ENCODE results near the gene ABI2.

DNA sequence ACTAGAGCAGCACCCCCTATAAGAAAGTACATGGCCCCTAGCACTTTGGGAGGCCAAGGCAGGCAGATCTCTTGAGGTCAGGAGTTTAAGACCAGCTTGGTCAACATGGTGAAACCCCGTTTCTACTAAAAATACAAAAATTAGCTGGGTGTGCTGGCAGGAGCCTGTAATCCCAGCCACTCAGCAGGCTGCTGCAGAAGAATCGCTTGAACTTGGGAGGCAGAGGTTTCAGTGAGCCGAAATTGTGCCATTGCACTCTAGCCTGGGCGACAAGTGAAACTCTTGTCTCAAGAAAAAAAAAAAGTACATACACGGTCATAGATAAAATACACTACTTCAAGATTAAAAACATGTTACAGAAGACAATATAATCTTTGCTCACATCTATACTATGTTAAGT lies 143.1 kb downstream of the ABI2 start:
- TF ChIP-seq, protein P1, sequence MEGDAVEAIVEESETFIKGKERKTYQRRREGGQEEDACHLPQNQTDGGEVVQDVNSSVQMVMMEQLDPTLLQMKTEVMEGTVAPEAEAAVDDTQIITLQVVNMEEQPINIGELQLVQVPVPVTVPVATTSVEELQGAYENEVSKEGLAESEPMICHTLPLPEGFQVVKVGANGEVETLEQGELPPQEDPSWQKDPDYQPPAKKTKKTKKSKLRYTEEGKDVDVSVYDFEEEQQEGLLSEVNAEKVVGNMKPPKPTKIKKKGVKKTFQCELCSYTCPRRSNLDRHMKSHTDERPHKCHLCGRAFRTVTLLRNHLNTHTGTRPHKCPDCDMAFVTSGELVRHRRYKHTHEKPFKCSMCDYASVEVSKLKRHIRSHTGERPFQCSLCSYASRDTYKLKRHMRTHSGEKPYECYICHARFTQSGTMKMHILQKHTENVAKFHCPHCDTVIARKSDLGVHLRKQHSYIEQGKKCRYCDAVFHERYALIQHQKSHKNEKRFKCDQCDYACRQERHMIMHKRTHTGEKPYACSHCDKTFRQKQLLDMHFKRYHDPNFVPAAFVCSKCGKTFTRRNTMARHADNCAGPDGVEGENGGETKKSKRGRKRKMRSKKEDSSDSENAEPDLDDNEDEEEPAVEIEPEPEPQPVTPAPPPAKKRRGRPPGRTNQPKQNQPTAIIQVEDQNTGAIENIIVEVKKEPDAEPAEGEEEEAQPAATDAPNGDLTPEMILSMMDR (conservative IDR thresholded peaks at IDR 0.05 in 1 of 2, IDR thresholded peaks at IDR 0.05 in 1 of 2; ENCODE audit: low read depth in 1 of 2, low read length in 2 of 2): no peak
- no peak for TF ChIP-seq EZH2 (IDR thresholded peaks at IDR 0.05; ENCODE audit: low read length, missing control alignments)

Data from fibroblast of lung (primary cell).